ENCODE results near the gene CA7. TPM values are rescaled to one million over a fixed set of nuclear protein-coding genes. Genes with fewer than 3 reads are reported as not detected.

CA7 gene
- total RNA-seq, 4 donors from 2014 or later, result 0.19 TPM; not detected in 3

Other genes with a start within 250 kb of the CA7 start
- 10 to 100 TPM in 1 of 4 donors, 1 to 10 TPM in 3; 2.6 to 11.3 (median 5.1) TPM for gene CMTM3, start 239.7 kb upstream of the CA7 start, total RNA-seq
- gene CMTM4, start 147.7 kb upstream of the CA7 start, total RNA-seq, result 10 to 100 TPM in 1 of 4 donors, 1 to 10 TPM in 3; 5.7 to 15.0 (median 7.2) TPM
- gene DYNC1LI2, start 92.8 kb upstream of the CA7 start, total RNA-seq, result 10 to 100 TPM; 57.4 to 80.3 (median 62.6) TPM
- gene TERB1, start 42.8 kb upstream of the CA7 start, total RNA-seq, result not detected
- gene NAE1, start 13.4 kb upstream of the CA7 start, total RNA-seq, result 10 to 100 TPM; 29.1 to 57.0 (median 34.8) TPM
- gene PDP2, start 36.1 kb downstream of the CA7 start, total RNA-seq, result 1 to 10 TPM; 2.2 to 5.2 (median 4.1) TPM
- under 1 TPM in 3 of 4 donors, not detected in 1; 0.10 to 0.87 (median 0.16) TPM for gene CDH16, start 74.5 kb downstream of the CA7 start, total RNA-seq
- 1,000 to 10,000 TPM in 1 of 4 donors, 100 to 1,000 TPM in 3; 286 to 1,191 (median 655) TPM for gene RRAD, start 81.1 kb downstream of the CA7 start, total RNA-seq
- gene CIAO2B, start 90.0 kb downstream of the CA7 start, total RNA-seq, result 100 to 1,000 TPM; 189 to 338 (median 264) TPM
- gene CES2, start 91.1 kb downstream of the CA7 start, total RNA-seq, result 10 to 100 TPM; 25.6 to 48.2 (median 37.7) TPM
- gene CES3, start 116.9 kb downstream of the CA7 start, total RNA-seq, result 10 to 100 TPM; 10.3 to 30.3 (median 12.9) TPM
- gene CES4A, start 144.2 kb downstream of the CA7 start, total RNA-seq, result 10 to 100 TPM; 12.0 to 82.7 (median 17.4) TPM
- 100 to 1,000 TPM in 2 of 4 donors, 10 to 100 TPM in 2; 38.9 to 105 (median 96.5) TPM for gene CBFB, start 184.7 kb downstream of the CA7 start, total RNA-seq

Measured in gastrocnemius medialis (tissue), 4 donors.